Stimulated activated CD8-positive, alpha-beta memory T cell treated with anti-CD3 and anti-CD28 coated beads, Interleukin-15, amount 100 ng/mL, for 48 hours (primary cell): ENCODE data around the gene ABCC5.
"Not testable (repeated sequence)": the region's sequence is repeated elsewhere in the genome, so short reads cannot be mapped to it uniquely, and the experiment has no call there.

Experiments
- DNase-seq, 2 donors: peaks; one replicate each; pipeline ENCODE4 v3.0.0-alpha.2; 2020; ENCODE audit warnings: low read depth in 2 of 2

The ABCC5 gene

DNA sequence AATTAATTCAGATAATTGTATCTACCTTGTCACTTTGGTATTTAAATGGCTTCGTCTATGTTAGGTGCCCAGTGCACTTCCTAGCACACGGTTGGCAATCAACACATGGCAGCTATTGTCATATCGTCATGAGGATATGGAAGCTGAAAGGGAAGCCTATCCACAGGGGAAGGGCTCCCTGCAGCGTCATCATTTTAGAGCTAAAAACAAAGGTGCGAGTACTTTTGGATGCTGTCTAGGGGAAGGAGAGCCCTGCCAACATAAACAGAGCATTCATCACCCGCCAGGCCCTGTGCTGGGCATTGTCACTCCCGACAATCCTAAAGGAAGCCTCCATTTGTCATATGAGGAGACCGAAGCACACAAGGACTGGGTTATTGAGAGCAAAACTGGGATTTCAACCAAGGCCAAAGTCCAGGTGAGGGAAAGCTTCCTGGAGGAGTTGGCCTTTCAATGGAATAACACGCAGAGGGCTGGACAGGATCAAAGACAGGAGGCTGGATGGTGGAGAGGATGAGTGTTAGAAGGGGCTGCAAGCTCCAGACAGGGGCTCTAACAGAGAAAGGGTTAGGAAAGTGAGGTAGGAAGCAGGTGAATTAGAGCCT lies 125.0 kb downstream of the ABCC5 start:
- no peak for DNase-seq

- no peak for DNase-seq
Measured at GRCh38 chr3:183885766-183886165, 131.9 kb downstream of the ABCC5 start.

DNA sequence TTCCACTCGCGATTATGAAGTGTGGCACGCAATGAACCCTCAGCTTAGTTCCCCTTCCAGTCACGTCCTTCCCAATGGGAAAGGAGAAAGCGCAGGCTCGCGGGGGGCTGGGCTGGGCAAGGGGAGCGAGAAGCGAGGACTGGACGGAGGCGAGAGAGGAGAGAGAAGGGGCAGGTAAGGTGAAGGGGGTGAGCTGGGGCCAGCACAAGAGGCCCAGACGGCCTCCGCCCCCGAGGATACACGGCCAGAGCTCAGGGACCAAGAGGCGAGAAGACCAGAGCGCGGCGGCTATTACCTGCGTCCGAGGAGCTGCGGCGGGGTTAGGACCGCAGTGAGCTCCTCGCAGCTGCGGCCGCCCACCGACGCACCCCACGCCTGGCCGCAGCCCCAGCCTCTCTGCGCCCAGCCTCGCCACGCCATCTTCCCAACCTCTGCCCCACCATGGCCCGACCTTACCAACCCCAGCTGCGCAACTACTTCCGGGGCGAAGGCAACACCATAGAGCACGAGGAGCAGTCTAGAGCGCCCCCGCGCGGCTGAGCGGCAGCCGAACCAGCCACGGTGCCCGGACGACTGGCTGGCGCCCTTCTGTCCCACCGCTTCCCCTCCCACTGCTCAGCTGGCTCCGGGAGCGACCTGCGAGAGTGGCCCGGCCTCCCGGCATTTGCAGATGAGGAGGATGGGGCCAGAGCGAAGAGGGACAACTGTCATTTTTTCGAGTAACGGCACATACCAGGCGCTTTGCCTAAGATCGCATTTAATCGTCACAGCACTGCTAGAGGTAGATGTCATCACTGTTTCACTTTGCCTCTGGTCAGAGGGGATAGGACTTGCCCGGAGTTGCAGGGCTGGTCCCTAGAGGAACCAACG lies 133.0 kb downstream of the ABCC5 start, which contains the start of gene PARL:
TSS of gene PARL (minus strand) at position 454 of the 870 bp plus-strand sequence. CDS start at position 420, 34 bp downstream.
- DNase-seq = peak; percentile 93 to 94

DNA sequence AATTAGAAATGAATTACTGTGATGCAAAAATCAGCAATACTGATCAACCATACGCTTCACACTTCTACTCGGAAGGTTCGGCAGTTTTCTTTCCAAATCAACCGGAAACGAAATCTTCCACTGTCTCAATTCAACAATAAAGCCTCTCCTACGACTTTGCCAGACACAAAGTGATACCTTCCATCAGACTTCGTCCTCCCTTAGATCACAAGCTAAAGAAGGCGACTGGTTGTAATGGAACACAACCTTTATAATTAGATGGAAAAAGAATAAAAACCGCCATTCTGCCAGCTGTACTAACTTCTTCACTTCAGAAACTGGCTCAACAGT lies 133.6 kb downstream of the ABCC5 start:
- DNase-seq = no peak

DNA sequence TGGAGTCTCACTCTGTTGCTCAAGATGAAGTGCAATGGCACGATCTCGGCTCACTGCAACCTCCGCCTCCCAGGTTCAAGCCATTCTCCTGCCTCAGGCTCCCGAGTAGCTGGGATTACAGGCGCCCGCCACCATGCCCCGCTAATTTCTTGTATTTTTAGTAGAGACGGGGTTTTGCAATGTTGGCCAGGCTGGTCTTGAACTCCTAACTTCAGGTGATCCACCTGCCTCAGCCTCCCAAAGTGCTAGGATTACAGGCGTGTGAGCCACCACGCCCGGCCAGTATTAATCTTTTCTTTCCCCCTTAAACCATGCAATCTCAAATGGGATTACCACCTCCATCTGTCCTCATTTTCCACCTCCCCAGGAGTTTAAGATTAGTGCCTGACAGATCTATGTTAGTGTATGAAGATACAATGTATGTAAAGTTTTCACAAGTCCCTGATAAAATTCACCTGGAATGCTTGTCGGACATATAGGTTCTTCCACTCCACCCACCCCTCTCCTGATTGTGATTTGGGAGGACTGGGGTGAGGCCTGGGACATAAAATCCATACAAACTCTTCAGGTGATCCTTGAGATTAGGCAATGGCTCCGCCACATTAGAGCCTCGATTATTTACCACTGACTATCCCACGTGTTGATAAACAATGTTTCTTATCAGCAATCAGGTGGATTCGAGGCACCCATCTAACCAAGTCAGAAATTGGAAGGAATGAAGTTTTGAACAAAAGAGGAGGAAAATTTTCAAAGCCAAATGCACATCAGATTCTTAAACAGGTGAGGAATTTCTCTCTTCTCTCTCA lies 134.2 kb downstream of the ABCC5 start:
- DNase-seq = no peak

DNA sequence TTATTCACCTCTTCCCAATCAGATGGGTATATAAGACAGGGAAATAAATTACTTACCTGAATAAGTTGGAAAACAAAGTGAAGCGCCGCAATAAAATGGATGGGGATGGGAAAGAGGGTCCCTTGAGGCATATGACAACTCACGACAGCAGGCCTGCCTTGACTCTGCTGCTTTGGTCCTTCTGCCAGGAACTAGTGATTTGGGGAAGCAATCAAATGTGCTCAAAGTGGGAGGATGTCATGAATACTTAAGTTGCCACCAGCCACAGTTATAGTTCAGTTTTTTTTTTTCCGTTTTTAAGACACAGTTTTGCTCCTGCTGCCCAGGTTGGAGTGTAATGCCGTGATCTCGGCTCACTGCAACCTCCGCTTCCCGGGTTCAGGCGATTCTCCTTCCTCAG lies 137.6 kb downstream of the ABCC5 start:
- DNase-seq = no peak

GRCh38 chr3:183879243-183879642 lies 138.4 kb downstream of the ABCC5 start:
- DNase-seq = no peak

DNA sequence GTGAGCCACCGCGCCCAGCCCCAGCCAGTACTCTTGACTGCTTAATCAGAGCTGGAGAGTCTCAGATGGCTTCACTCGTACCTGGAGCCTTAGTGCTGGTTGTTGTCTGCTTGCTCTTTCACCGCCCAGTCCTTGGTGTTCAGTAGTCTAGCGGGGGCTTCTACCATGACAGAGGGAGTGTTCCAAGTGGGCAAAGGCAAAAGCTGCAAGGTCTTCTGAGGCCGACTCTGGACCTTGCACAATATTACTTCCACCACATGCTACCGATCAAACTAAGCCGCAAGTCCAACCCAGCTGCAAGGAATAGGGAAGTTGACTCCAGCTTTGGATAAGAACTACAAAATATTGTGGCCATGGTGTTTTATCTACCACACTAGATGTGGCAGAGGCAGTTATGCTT lies 139.6 kb downstream of the ABCC5 start:
- no peak for DNase-seq

GRCh38 chr3:183877227-183877626 lies 140.5 kb downstream of the ABCC5 start:
- not testable (repeated sequence) for DNase-seq

GRCh38 chr3:183875411-183875810 lies 142.3 kb downstream of the ABCC5 start:
- DNase-seq = no peak

DNA sequence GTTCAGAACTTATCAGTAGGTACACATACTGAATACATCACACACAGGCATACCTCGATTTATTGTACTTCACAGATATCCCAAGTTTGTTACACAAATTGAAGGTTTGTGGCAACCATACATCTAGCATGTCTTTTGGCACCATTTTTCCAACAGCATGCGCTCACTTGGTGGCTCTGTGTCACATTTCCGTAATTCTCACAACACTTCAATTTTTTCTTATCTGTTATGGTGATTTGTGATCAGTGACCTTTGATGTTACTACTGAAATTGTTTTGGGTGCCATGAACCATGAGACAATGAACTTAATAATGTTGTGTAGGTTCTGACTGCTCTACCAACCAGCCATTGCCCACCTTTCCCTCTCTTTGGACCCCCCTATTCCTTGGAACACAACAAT lies 143.8 kb downstream of the ABCC5 start:
- DNase-seq = no peak

GRCh38 chr3:183871541-183871940 lies 146.1 kb downstream of the ABCC5 start:
- no peak for DNase-seq

GRCh38 chr3:183870563-183870962 lies 147.1 kb downstream of the ABCC5 start:
- DNase-seq = no peak
